Activated CD8-positive, alpha-beta memory T cell treated with anti-CD3 and anti-CD28 coated beads for 4 hours (primary cell): ENCODE measurements around the gene CMIP.

Source experiments
- DNase-seq, 2 donors: peaks; one replicate each; pipeline ENCODE4 v3.0.0-alpha.2; 2020; ENCODE audit warnings: low read depth in 2 of 2

Gene CMIP

GRCh38 chr16:81602256-81602776, 157.7 kb downstream of the CMIP start:
- no peak for DNase-seq

GRCh38 chr16:81602792-81603191, 158.2 kb downstream of the CMIP start:
- DNase-seq, result no peak

GRCh38 chr16:81604960-81605383, 160.4 kb downstream of the CMIP start:
- no peak for DNase-seq

- no peak for DNase-seq
Observed at GRCh38 chr16:81606039-81606438, 161.4 kb downstream of the CMIP start.

- DNase-seq, result no peak
Observed at GRCh38 chr16:81607006-81607405, 162.4 kb downstream of the CMIP start.

- no peak for DNase-seq
Observed at GRCh38 chr16:81607805-81608522, 163.4 kb downstream of the CMIP start.

GRCh38 chr16:81608523-81609209, 164.1 kb downstream of the CMIP start:
- DNase-seq, result no peak

GRCh38 chr16:81609323-81609892, 164.8 kb downstream of the CMIP start:
- DNase-seq, result no peak

GRCh38 chr16:81610144-81610842, 165.7 kb downstream of the CMIP start:
- no peak for DNase-seq

- no peak for DNase-seq
Observed at GRCh38 chr16:81610936-81611335, 166.3 kb downstream of the CMIP start.

- no peak for DNase-seq
Observed at GRCh38 chr16:81611721-81612120, 167.1 kb downstream of the CMIP start.

- no peak for DNase-seq
Observed at GRCh38 chr16:81612351-81613163, 167.9 kb downstream of the CMIP start.

GRCh38 chr16:81614171-81614570, 169.6 kb downstream of the CMIP start:
- no peak for DNase-seq

GRCh38 chr16:81614654-81615359, 170.2 kb downstream of the CMIP start:
- DNase-seq, result no peak

GRCh38 chr16:81615411-81615810, 170.8 kb downstream of the CMIP start:
- no peak for DNase-seq

GRCh38 chr16:81615833-81616232, 171.2 kb downstream of the CMIP start:
- no peak for DNase-seq

- DNase-seq, result peak; percentile 52 to 58
Observed at GRCh38 chr16:81616321-81617020, 171.9 kb downstream of the CMIP start.

GRCh38 chr16:81617021-81617346, 172.4 kb downstream of the CMIP start:
- no peak for DNase-seq

- DNase-seq, result no peak
Observed at GRCh38 chr16:81618187-81618586, 173.6 kb downstream of the CMIP start.

GRCh38 chr16:81618661-81619060, 174.1 kb downstream of the CMIP start:
- DNase-seq, result no peak
